Limb (tissue), 2 donors: ENCODE data around the gene GNA15.
A peak's percentile ranks its signal among the peaks of the same experiment; 100 is the strongest.
"Not testable (repeated sequence)": the region's sequence is repeated elsewhere in the genome, so short reads cannot be mapped to it uniquely, and the experiment has no call there.

Experiments
- DNase-seq, 2 donors: peaks; one replicate each; pipeline ENCODE4 v3.0.0-alpha.2; 2016; ENCODE audit errors: extremely low spot score in 2 of 2

GNA15 gene

DNA sequence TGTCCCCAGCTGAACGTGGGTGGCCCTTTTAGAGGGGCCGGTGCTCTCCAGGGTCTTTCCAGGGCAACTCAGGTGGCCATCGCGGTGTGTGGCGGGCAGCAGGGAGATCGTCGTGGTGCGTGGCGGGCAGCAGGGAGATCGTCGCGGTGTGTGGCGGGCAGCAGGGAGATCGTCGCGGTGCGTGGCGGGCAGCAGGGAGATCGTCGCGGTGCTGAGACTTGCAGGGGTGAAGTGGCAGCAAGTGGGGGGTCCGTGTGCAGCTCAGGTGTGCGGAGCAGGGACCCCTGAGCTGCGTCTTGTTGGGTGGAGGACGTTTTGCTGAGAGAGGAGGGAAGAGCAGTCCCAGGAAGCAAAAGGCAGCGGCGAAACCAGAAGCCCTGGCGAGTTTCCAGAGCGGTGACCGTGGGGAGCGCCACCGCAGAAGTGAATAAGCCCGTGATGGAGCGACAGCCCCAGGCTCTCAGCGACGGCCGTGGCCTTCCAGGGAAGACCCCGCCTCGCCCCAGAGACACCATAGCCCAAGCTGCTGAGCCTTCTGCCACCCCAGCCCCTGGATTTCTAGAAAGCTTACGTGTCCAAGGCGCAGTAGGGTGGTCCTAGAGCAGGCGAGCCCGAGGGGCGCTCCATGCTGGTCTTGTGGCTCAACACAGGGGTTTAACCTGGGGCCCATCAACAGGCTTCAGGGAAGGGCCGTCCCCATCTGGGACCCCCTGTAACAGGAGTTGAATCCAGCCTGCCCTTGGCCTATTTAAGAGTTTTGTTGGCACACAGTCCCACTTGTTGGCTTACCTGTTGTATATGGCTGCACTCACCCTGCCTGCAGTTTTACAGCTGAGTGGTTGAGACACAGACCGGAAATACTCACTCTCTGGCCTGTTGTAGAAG, 55.3 kb downstream of the GNA15 start:
- DNase-seq, result no peak

DNA sequence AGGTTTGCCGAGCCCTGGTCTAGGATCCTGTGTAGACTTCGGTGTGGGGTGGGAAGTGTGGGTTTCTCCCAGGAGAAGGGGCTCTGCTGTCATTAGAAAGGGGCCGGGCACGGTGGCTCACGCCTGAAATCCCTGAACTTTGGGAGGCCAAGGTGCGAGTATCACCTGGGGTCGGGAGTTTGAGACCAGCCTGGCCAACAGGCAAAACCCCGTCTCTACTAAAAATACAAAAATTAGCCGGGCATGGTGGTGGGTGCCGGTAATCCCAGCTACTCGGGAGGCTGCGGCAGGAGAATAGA, 55.9 kb downstream of the GNA15 start:
- DNase-seq, result not testable (repeated sequence)

DNA sequence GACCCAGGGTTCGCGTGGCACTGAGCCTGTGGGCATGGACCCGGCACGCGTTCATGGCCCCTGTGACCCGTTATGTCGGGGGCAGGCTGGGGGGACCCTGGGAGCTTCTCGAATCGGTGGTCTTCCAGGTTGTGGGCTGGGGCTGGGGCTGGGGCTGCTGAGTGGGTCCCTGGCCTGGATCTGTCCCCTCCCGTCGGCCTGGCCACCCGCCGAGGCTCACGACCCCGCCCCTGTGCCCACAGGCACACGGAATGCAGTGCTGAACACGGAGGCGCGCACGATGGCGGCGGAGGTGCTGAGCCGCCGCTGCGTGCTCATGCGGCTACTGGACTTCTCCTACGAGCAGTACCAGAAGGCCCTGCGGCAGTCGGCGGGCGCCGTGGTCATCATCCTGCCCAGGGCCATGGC, 56.4 kb downstream of the GNA15 start:
- no peak for DNase-seq

GRCh38 chr19:3192684-3193083, 56.9 kb downstream of the GNA15 start:
- no peak for DNase-seq

- DNase-seq, result no peak
Measured at GRCh38 chr19:3193256-3194105, 57.6 kb downstream of the GNA15 start.

DNA sequence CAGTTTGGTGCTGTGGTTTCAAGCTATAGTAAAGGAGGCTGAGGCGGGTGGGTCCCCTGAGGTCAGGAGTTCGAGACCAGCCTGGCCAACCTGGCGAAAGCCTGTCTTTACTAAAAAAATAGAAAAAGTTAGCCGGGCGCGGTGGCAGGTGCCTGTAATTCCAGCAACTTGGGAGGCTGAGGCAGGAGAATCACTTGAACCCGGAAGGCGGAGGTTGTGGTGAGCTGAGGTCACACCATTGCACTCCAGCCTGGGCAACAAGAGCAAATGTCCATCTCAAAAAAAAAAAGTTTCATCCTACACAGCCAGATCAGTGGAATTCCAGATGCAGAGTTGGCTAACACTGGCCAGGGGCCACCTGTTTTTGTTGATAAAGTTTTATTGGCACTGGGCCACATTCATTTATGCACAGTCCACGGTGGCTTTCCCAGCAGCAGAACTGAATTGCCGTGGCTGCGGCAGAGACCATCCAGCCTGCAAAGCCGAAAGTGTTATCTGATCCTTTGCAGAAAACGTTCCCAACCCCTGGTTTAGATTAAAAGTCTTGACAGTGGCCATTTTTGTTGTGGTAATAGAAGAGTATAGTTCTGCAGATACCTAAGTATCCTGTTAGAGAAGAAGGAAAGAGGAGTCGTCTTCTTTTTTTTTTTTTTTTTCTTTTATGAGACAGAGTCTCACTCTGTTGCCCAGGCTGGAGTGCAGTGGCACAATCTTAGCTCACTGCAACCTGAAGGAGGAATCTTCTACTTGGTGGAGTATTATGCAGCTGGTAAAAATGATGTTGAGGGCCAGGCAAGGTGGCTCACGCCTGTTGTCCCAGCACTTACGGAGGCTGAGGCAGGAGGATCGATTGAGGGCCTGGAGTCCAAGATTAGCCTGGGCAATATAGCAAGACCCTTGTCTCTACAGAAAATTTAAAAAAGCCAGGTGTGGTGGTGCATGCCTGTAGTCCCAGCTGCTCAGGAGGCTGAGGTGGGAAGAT, 58.6 kb downstream of the GNA15 start:
- DNase-seq, result no peak

DNA sequence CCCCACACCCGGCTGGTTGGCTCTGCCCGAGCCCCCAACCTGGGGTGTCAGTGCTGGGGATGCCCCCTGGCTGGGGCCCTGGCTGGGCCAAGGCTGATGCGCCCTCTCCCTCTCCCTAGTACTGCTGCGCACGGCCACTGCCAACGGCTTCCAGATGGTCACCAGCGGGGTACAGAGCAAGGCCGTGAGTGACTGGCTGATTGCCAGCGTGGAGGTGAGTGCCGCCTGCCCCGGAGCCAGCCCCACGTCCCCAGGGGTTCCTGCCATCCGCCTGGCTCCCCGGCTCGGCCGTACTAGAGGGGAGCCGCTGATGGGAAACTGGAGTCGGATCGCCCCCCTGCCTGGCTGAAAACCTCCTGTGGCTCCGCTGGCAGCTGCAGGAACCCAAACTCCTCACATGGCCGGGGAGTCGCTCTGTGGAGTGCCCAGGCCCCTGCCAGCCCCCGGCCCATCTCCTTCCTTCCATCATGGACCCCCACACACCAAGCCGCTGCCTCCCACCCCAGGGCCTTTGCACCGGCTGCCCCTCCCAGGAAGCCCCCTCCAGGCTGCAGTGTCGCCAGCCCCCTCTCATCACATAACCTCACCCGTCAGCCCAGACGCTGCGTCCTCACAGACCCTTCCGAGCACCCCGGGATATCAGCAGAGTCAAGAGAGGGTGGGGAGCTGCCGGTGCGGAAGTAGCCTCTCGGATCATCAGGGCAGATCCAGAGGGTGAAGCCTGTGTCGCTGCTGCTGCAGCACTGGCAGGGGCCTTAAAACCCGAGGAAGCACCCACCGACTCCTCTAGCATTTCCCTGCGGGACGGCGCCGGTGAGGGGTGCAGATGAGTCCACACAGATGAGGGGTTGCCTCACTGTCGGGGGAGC, 60.5 kb downstream of the GNA15 start:
- no peak for DNase-seq

- no peak for DNase-seq
Measured at GRCh38 chr19:3196933-3197205, 61.0 kb downstream of the GNA15 start.

- DNase-seq, result no peak
Measured at GRCh38 chr19:3198901-3199700, 63.3 kb downstream of the GNA15 start.

DNA sequence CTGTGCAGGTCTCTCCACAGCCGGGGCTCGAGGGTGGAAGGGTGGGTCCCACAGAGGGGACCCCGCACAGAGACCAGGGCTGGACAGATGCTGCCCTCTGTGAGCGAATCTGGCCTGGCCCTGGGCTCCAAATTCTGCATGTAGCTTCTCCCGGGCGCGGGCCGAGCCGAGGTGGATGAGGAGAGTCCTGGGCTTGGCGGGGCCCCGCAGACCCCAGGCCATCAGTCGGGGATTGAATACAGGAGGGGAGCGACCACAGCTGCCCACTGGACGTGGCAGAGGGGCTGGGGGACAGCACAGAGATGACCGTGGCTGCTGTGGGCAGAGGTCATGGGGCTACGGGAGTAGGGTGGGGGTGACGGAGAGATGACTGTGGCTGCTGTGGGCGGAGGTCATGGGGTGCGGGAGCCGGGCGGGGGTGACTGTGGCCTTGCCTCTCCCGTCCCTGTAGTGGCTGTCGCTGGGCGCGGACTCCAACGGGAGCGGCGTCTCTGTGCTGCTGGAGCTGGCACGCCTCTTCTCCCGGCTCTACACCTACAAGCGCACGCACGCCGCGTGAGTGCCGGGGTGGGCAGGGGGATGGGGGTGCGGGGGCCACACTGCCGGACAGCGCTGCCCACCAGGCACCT, 65.4 kb downstream of the GNA15 start:
- no peak for DNase-seq

GRCh38 chr19:3201911-3202310, 66.1 kb downstream of the GNA15 start:
- DNase-seq, result no peak

- DNase-seq, result no peak
Measured at GRCh38 chr19:3202346-3202745, 66.5 kb downstream of the GNA15 start.

GRCh38 chr19:3202895-3203294, 67.1 kb downstream of the GNA15 start:
- DNase-seq, result not testable (repeated sequence)

DNA sequence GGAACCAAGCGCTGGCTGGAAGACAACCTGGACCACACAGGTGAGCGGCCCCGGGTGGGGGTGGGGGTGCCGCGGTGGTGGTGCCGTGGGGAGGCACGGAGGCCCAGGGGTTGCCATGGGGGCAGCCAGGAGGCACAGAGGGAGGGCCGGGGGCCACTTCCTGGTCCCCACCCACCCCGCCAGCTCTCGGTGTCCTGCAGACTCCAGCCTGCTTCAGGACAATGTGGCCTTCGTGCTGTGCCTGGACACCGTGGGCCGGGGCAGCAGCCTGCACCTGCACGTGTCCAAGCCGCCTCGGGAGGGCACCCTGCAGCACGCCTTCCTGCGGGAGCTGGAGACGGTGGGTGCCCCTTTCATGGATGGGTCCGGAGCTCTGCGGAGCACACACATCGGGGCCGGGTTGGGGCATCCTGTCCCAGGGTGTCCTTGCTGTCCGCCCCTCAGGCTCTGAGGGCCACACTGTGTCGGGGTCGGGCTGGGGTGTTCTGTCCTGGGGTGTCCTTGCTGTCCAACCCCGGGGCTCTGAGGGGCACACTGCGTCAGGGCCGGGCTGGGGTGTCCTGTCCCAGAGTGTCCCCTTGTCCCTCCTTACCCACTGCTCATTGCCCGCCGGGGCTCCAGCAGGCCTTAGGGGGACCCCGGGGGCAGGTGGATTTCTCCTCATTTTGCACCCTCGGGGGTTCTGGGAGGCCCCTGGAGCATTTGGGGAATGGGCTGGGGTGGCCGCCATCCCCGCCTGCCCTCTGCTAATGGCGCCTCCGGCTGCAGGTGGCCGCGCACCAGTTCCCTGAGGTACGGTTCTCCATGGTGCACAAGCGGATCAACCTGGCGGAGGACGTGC, 68.2 kb downstream of the GNA15 start:
- DNase-seq, result no peak

GRCh38 chr19:3204646-3205275, 68.9 kb downstream of the GNA15 start:
- DNase-seq, result no peak

- DNase-seq, result no peak
Measured at GRCh38 chr19:3206216-3206953, 70.6 kb downstream of the GNA15 start.

GRCh38 chr19:3207461-3208242, 71.8 kb downstream of the GNA15 start:
- DNase-seq, result peak in 1 of 2 donors; percentile 27
